ENCODE results near the gene NSUN4.

NSUN4 gene

GRCh38 chr1:46393510-46393909 is 52.9 kb downstream of the NSUN4 start:
- H3K9me3 ChIP-seq (ENCODE audit: low read length), result peaks cover 3% of the 10 kb centered on the region; the same call in 1 of the 2 replicates
- no peak overlapping the region for H3K27ac ChIP-seq (ENCODE audit: low read depth, low read length, poor library complexity, severe bottlenecking)
- H3K79me2 ChIP-seq (ENCODE audit: insufficient read depth, low read length), result no peaks in the 10 kb centered on the region
- no peaks in the 10 kb centered on the region for H4K20me1 ChIP-seq (ENCODE audit: insufficient read depth, low read length)
- H3K36me3 ChIP-seq (ENCODE audit: insufficient read depth, low read length), result peaks cover 7% of the 10 kb centered on the region; the same call in 1 of the 2 replicates
- H3K9ac ChIP-seq (ENCODE audit: low read length), result no peak overlapping the region
- H3K27me3 ChIP-seq (ENCODE audit: insufficient read depth, low read length), result no peaks in the 10 kb centered on the region
- H2AFZ ChIP-seq (ENCODE audit: low read length), result no peak overlapping the region
- H3F3A ChIP-seq (ENCODE audit: insufficient read depth, low read length), result no peaks in the 10 kb centered on the region
- peak overlapping the region; percentile 58; the same call in 1 of the 2 replicates for H3K4me2 ChIP-seq (ENCODE audit: low read length)
- TF ChIP-seq, protein P1, sequence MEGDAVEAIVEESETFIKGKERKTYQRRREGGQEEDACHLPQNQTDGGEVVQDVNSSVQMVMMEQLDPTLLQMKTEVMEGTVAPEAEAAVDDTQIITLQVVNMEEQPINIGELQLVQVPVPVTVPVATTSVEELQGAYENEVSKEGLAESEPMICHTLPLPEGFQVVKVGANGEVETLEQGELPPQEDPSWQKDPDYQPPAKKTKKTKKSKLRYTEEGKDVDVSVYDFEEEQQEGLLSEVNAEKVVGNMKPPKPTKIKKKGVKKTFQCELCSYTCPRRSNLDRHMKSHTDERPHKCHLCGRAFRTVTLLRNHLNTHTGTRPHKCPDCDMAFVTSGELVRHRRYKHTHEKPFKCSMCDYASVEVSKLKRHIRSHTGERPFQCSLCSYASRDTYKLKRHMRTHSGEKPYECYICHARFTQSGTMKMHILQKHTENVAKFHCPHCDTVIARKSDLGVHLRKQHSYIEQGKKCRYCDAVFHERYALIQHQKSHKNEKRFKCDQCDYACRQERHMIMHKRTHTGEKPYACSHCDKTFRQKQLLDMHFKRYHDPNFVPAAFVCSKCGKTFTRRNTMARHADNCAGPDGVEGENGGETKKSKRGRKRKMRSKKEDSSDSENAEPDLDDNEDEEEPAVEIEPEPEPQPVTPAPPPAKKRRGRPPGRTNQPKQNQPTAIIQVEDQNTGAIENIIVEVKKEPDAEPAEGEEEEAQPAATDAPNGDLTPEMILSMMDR (IDR thresholded peaks at IDR 0.05; ENCODE audit: low read length), result no peak
- no peak for TF ChIP-seq EZH2 (IDR thresholded peaks at IDR 0.05; ENCODE audit: borderline replicate concordance, low read length)
- no peaks in the 10 kb centered on the region for H3K9me2 ChIP-seq (ENCODE audit: low read depth, low read length)
- H3K4me3 ChIP-seq (ENCODE audit: low read depth, low read length, poor library complexity, severe bottlenecking), result no peak overlapping the region
- H3K4me1 ChIP-seq (ENCODE audit: insufficient read depth, low read length, severe bottlenecking), result no peaks in the 10 kb centered on the region

DNA sequence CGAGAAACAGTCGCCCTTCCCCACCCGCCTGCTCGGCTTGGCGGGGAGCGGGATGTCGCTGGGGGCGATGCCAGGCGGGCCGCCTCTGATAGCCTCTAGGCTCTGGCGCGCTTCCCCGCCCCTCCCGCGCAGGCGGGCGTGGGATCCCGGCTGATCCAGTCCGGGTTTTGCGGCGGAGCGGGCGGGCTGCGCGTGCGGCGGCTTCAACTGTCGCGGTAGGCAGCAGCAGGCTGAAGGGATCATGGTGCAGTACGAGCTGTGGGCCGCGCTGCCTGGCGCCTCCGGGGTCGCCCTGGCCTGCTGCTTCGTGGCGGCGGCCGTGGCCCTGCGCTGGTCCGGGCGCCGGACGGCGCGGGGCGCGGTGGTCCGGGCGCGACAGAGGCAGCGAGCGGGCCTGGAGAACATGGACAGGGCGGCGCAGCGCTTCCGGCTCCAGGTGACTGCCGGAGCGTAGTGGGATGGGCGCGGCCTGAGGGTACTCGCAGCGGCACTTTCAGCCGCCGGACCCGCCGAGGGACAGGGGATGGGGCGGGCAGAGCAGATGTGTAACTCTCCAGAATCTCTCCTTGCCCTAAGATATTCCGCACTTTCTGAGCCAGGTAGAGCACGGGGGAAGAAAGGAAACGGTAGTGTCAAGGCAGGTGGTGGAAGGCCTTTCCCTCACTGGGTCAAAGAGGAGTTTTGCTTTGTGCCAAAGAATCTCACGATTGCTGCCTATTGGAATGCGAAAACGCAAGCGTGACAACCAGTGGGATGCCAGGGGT is 53.7 kb downstream of the NSUN4 start, which contains the start of gene FAAH:
FAAH (plus strand) TSS at position 210 of the 764 bp plus-strand sequence; CDS start at position 242, 32 bp downstream.
- peaks cover 3% of the 10 kb centered on the region; the same call in 1 of the 2 replicates for H3K9me3 ChIP-seq (ENCODE audit: low read length)
- no peaks in the 10 kb centered on the region for H3K4me1 ChIP-seq (ENCODE audit: insufficient read depth, low read length, severe bottlenecking)
- no peaks in the 10 kb centered on the region for H3K9me2 ChIP-seq (ENCODE audit: low read depth, low read length)
- peak within 1 kb of the TSS; percentile 56 for H3K4me3 ChIP-seq (ENCODE audit: low read depth, low read length, poor library complexity, severe bottlenecking)
- peaks cover 7% of the 10 kb centered on the region; the same call in 1 of the 2 replicates for H3K36me3 ChIP-seq (ENCODE audit: insufficient read depth, low read length)
- no peak within 1 kb of the TSS for H3K27ac ChIP-seq (ENCODE audit: low read depth, low read length, poor library complexity, severe bottlenecking)
- H2AFZ ChIP-seq (ENCODE audit: low read length), result no peak within 1 kb of the TSS
- no peaks in the 10 kb centered on the region for H3K27me3 ChIP-seq (ENCODE audit: insufficient read depth, low read length)
- no peaks in the 10 kb centered on the region for H3F3A ChIP-seq (ENCODE audit: insufficient read depth, low read length)
- no peaks in the 10 kb centered on the region for H3K79me2 ChIP-seq (ENCODE audit: insufficient read depth, low read length)
- no peaks in the 10 kb centered on the region for H4K20me1 ChIP-seq (ENCODE audit: insufficient read depth, low read length)
- H3K4me2 ChIP-seq (ENCODE audit: low read length), result peak within 1 kb of the TSS; percentile 58
- TF ChIP-seq, protein P1 (IDR thresholded peaks at IDR 0.05; ENCODE audit: low read length), result no peak
- no peak for TF ChIP-seq EZH2 (IDR thresholded peaks at IDR 0.05; ENCODE audit: borderline replicate concordance, low read length)
- peak within 1 kb of the TSS; percentile 50; the same call in 1 of the 2 replicates for H3K9ac ChIP-seq (ENCODE audit: low read length)

GRCh38 chr1:46394872-46395465 is 54.4 kb downstream of the NSUN4 start:
- TF ChIP-seq, protein P1 (IDR thresholded peaks at IDR 0.05; ENCODE audit: low read length), result no peak
- no peak for TF ChIP-seq EZH2 (IDR thresholded peaks at IDR 0.05; ENCODE audit: borderline replicate concordance, low read length)
- Histone ChIP-seq H2AFZ (ENCODE audit: low read length) (no peak overlapping the region), H3K79me2 (ENCODE audit: insufficient read depth, low read length) (no peaks in the 10 kb centered on the region), H3K36me3 (ENCODE audit: insufficient read depth, low read length) (peaks cover 7% of the 10 kb centered on the region; the same call in 1 of the 2 replicates), H3K27ac (ENCODE audit: low read depth, low read length, poor library complexity, severe bottlenecking) (no peak overlapping the region), H3K27me3 (ENCODE audit: insufficient read depth, low read length) (no peaks in the 10 kb centered on the region), H3K9me2 (ENCODE audit: low read depth, low read length) (no peaks in the 10 kb centered on the region), H3K9ac (ENCODE audit: low read length) (peak overlapping the region; percentile 50; the same call in 1 of the 2 replicates), H3K4me1 (ENCODE audit: insufficient read depth, low read length, severe bottlenecking) (no peaks in the 10 kb centered on the region), H3K4me3 (ENCODE audit: low read depth, low read length, poor library complexity, severe bottlenecking) (peak overlapping the region; percentile 56), H3K4me2 (ENCODE audit: low read length) (peak overlapping the region; percentile 58), H3F3A (ENCODE audit: insufficient read depth, low read length) (no peaks in the 10 kb centered on the region), H4K20me1 (ENCODE audit: insufficient read depth, low read length) (no peaks in the 10 kb centered on the region), H3K9me3 (ENCODE audit: low read length) (peaks cover 3% of the 10 kb centered on the region; the same call in 1 of the 2 replicates)

Measured in OCI-LY1 (cell line).